GM18508 (cell line): ENCODE data around the gene GLRX5.
"Not testable (repeated sequence)": the region's sequence is repeated elsewhere in the genome, so short reads cannot be mapped to it uniquely, and the experiment has no call there.

ENCODE experiments used
- ATAC-seq: cut with Tn5 transposase; IDR thresholded peaks from one replicate; pipeline ENCODE4 v1.9.1; 2021; ENCODE audit warnings: moderate number of reproducible peaks; ENCODE audit not compliant: insufficient read depth, unreplicated experiment

GLRX5 gene

DNA sequence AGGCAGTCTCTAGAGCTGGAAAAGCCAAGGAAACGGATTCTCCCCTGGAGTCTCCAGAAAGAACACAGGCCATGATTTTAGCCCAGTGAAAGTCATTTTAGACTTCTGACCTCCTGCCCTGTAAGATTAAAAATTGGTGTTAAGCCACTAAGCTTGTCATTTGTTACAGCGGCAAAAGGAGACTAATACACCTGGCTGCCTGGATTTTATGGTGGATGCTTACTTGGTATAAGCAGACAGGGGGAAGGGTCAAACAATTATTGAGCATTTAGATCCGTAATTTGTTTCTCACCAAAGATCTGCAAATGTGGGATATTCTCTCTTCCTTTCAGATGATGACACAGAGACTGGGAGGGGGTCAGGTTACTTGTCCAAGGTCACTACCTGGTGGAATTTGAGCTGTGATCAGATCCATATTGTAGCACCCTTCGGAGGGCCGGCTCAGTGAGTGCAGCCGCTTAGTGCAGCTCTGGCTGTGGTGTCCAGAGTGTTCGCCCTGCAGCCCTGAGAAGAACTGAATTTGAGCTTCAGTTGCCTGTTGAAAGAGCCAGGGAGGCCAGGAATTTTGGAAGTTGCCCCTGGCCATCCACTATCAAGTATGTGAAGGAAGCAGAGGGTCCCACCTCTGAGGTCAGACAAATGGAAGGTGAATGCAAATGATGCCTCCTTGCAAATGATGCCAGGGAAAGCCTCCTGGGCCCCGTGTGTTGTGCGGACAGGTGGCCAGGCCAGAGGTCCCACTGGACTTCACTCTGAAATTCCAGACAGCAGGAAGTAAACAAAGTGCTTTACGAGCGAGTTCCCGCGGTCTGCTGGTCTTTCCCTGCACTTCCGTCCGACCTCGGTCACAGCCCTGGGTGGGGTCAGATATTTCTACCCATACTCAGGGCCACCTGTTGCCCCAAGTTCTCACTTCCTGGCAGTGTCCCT lies 15.1 kb downstream of the GLRX5 start:
- no peak for ATAC-seq

DNA sequence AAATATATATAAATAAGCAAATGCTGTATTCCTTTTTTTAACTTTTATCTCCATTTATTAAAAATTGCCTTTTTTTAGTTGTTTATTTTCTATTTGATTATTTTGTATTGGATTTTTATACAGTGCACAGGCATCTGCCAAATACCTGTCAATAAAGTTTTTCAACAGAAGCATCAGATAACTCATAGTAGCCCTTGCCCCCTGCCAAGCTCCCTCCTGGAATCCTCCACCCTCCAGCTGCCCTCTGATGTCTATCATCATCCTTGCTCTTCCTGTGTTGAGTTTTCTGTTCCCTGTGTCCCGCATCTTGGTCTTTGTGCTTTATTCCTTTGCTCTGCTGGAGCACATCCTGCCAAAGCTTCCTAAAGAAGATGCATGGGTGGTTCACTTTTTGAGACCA lies 16.6 kb downstream of the GLRX5 start:
- no peak for ATAC-seq

DNA sequence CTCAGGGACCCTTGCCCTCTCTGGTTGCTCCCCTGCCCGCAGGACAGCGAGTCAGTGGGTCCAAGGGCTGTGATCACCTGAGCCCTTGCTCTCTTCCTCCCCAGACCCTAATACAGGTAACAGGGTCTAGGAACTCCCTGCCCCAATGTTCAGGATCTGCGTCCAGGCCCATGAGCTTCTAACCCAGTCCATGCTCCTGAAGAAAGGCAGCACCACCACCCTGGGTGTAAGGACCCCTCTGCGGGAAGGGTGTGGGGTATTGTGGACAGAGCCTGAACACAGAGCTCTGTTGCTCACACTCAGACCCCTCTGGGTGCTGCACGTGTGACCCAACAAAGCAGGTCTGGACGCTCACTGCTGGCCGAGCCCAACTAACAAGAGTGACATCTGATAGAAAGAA lies 18.3 kb downstream of the GLRX5 start:
- ATAC-seq, result no peak

DNA sequence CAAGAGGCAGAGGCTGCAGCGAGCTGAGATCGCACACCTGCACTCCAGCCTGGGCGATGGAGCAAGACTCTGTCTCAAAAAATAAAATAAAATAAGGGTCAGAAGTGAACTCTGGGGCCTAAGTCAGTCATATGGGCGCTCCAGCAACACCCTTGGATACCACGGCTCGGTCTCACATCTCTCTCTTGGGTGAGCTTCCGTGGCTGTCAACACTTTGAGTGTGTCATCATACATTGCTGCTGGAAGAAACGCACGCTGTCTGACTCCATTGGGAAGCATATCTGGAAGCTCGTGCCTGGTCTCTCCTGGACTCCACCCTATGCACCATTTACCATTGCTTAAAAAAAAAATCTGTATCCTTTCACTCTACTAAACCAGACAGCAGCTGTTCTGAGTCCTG lies 20.2 kb downstream of the GLRX5 start:
- no peak for ATAC-seq

DNA sequence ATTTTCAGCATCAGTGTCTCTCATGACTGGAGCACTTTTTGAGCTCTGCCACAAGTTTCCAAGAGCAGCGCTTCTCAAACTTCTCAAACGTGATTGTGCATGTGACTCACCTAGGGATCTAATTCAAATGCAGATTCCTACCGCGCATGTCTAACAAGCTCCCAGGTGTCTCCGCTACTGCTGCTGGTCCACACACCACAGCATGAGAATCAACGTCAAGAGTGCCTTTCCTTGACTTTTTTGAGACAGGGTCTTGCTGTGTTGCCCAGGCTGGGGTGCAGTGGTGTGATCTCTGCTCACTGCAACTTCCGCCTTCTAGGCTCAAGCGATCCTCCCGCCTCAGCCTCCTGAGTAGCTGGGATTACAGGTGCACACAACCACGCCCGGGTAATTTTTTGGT lies 22.4 kb downstream of the GLRX5 start:
- no peak for ATAC-seq

DNA sequence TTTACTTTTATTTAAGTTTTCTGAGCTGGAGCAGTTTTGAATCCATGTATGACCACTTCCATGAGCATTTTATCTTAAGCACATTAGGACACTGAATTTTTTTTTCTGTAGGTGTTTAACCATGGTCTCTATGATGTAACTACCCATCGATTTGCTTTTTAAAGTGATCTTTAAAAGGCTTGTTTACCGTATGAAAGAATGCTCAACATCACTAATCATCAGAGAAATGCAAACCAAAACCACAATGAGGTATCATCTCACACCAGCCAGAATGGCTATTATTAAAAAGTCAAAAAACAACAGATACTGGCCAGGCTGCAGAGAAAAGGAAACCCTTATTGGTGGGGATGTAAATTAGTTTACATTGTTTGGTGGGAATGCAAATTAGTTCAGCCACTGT lies 23.0 kb downstream of the GLRX5 start:
- no peak for ATAC-seq

DNA sequence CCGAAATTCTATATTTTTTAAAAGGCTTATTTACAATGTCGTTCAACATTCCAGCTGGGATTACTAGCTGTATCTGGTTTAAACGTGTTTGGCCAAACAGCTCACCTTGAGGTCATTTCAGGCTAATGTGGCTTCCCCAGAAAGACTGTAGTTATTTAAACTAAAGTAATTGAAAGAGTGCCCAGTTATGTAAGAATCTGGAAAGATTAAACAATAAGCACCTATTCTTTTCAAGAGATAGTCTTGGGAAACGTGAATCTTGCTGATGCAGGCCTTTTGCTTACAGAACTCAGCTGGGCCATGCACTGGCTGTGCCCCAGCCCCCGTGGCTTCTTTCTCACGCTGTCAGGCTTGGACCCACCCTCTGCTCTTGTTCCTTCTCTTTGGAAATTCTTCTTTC lies 24.4 kb downstream of the GLRX5 start:
- no peak for ATAC-seq

DNA sequence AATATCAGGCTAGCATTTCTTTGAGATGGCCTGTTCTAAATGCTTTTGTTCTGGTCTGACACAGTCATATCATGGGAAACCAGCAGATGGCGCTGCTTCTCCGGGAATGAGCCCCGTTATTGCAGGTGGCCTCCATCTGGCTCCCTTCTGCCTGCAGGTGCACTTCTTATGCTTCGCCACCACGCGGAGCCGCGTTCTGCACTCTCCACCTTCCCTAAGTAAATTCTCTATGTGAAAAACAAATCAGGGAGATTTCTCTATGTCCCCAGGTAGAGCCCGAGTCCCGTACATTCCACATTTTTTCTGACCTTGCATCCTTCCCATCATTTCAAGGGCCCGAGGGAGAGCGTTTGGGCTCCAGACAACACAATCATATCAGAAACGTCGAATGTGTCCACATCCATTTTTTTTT lies 26.2 kb downstream of the GLRX5 start:
- ATAC-seq, result peak; percentile 76

DNA sequence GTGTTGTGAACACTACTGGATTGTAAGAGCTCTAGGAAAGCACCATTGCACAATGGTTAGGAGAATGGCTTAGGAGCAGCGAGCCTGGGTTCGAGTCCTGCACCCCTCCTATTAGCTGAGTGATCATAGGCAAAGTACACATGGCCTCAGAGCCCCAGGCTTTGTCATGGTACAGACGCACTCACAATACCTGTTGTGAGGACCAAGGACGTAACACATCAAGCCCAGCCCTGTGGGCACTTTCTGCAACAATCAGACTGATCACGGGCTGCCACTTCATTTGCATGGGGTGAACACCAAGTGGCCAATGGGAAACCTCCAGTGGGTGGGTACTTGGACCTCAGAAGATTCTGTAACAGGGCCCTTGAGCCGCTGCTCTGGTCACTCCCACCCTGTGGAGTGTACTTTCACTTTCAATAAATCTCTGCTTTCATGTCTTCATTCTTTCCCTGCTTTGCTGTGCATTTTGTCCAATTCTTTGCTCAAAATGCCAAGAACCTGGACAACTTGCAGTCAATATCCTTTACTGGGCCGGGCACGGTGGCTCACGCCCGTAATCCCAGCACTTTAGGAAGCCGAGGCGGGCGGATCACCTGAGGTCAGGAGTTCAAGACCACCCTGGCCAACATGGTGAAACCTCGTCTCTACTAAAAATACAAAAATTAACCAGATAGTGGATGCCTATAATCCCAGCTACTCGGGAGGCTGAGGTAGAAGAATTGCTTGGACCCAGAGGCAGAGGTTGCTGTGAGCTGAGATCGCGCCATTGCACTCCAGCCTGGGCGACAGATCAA lies 28.2 kb downstream of the GLRX5 start:
- ATAC-seq, result no peak

DNA sequence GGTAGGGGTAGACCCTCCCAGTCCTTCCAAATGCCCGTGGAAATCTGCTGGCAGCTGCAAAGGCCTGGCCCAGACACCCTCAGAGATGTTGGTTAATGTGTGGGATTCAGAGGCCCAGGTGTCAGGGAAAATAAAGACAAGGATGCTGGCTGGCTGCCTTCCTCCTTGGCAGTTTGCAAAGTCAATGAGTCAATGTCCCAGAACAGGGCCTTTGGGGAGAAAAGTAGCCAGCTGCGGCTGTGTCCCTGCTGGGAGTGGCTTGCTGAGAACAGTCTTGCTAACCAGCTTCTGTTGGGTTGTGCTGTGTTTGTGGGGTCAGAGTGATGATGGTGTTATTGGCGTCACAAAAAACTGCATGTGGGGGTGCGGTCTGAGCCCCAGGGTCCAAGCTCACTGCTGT lies 29.2 kb downstream of the GLRX5 start:
- ATAC-seq, result no peak

DNA sequence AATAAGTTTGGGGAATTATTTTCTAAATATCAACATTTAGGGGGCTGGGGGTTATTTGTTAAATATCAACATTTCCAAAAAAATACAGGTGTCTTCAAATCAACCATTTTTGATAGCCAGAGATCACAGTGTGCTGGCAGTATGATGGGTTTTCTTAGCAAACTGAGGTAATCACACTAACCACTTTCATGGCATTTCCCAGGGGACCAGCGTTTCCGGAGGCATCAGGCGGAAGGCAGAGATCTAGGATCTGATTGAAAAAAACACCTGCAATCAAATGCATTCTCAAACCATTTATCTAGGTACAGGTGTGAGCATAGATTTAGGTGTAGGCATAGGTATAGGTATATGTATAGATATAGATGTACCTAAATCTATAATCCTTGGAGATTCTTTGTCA lies 34.6 kb downstream of the GLRX5 start:
- no peak for ATAC-seq

DNA sequence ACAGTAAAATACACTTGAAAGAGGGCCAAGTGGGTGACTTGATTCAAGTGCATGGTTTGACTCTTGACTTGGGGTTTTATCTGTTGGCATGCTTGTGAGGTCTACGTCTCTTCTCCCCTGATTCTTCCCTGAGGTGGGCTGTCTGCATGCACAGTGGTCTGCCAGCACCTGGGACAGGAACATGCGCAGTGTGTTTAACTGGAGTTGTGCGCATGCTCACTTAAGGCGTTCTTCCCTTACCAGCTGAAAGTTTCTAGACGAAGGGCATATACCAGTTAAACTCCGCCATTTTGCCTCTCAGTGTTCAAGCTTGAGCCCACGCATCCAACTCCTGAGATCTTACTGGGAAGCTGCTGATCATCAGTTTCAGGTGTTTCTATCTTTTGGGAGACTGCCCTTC lies 38.5 kb downstream of the GLRX5 start:
- ATAC-seq, result no peak

DNA sequence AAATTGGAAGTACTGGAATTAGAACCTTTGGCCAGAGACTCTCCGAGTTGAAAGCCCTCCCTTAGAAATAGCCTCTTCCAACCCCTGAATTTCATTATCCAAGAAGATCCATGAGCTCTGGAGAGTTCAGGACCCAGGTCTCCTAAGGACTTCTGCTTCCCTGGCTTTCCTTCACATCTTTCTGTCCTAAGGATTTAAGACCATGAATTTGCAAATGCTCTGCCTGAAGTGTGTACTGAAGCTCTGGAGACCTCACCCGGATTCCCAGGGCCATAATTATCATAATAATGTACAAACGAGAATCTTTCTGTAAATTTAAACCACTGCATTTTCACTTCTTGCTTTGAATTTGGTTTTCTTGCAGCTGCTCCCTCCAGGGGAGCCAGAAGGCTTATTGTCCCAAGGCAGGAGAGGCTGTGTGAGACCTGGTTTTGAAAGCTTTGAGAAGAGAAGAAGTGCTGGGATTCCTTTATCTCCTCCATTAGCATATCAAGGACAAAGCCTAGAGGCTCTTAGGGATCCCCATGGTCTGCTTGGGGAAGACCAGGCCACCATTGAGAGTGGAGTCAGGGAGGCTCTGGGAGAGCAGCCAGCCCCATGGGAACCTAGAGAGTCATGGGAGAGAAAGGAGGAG lies 41.1 kb downstream of the GLRX5 start:
- no peak for ATAC-seq

DNA sequence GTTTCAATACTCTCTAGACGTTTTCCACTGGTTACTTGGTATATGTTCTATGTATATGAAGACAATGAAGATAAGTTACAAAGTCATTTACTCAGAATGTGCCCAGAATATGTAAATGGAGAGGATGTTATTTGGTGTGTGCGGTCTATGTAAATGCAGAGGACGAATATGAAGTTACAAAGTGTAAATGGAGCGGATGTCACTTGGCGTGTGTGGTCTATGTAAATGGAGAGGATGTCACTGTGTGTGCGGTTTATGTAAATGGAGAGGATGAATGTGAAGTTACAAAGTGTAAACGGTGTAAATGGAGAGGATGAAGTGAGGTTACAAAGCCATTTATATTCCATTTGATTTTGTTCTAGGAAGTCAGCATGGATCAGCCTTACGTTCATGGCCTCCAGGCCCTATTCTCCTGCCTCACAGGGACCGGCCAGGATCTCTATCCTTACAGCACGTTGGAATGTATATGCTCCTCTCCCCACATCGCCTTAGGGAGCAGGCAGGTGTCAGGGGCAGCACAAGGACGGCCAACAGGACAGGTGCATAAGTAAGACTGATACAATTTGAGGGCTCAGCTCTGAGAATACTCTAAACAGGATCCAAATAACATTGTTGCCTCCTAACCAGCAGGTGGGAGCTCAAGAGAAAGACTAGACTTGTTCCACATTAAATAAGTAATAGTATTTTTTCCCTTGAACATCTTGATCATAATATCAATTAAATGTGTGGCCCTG lies 42.4 kb downstream of the GLRX5 start:
- ATAC-seq, result peak; percentile 88

DNA sequence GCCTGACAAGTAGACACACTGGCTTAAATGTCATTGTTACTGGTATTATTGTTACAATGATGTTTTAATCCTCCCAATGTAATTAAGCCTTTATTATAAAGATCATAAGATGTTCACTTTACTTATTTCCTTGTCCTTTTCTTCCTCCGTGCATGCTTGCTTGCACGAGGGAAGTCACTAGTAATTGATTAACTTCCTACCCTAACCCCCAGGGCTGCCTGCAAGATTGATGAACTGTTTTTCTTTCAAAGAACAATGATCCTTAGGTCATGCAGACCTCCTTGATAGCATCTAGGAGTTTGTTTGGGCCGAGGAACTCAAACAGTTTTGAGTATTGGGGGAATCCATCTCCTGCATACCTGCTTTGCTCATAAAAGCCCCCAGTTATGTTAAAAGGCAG lies 43.0 kb downstream of the GLRX5 start:
- peak; percentile 22 for ATAC-seq

DNA sequence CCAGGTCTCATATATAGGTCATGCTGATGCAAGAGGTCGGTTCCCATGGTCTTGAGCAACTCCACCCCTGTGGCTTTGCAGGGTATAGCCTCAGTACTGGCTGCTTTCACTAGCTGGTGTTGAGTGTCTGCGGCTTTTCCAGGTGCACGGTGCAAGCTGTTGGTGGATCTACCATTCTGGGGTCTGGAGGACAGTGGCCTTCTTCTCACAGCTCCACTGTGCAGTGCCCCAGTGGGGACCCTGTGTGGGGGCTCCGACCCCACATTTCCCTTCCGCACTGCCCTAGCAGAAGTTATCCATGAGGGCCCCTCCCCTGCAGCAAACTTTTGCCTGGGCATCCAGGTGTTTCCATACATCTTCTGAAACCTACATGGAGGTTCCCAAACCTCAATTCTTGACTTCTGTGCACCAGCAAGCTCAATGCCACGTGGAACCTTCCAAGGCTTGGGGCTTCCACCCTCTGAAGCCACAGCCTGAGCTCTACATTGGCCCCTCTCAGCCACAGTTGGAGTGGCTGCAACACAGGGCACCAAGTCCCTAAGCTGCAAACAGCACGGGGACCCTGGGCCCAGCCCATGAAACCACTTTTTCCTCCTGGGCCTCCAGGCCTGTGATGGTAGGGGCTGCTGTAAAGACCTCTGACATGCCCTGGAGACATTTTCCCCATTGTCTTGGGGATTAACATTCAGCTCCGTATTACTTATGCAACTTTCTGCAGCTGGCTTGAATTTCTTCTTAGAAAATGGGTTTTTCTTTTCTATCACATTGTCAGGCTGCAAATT lies 49.2 kb downstream of the GLRX5 start:
- not testable (repeated sequence) for ATAC-seq

DNA sequence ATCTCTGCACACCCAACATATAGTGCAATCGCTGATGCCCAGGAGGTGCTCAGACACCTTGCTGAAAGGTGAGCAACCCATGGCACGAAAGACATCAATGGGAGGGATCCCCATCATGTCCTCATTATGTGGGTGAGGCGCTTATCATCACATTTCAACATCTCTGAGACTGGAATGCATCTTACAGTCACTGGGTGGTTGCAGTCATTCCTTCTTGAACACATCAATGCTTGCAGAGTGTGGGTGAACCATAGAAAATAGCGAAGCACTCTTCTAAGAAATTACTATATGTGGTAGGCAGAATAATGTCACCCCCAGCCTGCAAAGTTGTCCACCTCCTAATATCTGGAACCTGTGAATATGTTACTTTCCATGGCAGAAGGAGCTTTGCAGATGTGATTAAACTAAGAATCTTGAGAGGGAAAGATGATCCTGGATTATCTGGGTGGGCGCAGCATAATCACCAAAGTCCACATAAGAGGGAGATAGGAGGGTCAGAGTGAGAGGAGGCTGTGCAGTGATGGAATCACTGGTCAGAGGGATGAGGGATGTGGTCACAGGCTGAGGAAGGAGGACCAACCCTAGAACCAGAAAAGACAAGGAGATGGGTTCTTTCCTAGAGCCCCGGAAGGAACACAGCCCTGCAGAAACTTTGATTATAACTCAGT lies 51.2 kb downstream of the GLRX5 start:
- ATAC-seq, result no peak

DNA sequence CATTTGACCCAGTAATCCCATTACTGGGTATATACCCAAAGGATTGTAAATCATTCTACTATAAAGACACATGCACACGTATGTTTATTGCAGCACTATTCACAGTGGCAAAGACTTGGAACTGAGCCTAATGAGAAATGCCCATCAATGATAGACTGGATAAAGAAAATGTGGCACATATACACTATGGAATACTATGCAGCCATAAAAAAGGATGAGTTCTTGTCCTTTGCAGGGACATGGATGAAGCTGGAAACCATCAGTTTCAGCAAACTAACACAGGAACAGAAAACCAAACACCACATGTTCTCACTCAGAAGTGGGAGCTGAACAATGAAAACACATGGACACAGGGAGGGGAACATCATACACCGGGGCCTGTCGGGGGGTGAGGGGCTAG lies 56.3 kb downstream of the GLRX5 start:
- ATAC-seq, result not testable (repeated sequence)
